ENCODE results near the gene IL20RA. TPM values are rescaled to one million over a fixed set of nuclear protein-coding genes. Genes with fewer than 3 reads are reported as not detected.

Gene IL20RA
- polyA plus RNA-seq, 1 of the 3 experiments (the other 2 are of a cell fraction) = 0.10 TPM

GRCh38 chr6:137005073-137005472, 39.7 kb downstream of the IL20RA start (continued):
- TF ChIP-seq USF1 (IDR thresholded peaks at IDR 0.05; ENCODE audit: borderline replicate concordance, low read depth) = no peak

GRCh38 chr6:137002505-137002904, 42.3 kb downstream of the IL20RA start:
- Histone ChIP-seq H3K9me2 (no peaks in the 10 kb centered on the region), H3K4me1 (ENCODE audit: control insufficient read depth in 1 of 2, insufficient read depth in 2 of 2, low read depth in 1 of 2, low read length in 1 of 2) (peaks cover 0 to 2% of the 10 kb centered on the region in 2 experiments; a peak in 2 of 4 replicates), H3K27me3 (ENCODE audit: insufficient read depth) (no peaks in the 10 kb centered on the region), H3K27ac (ENCODE audit: low read depth in 2 of 2, low read length in 1 of 2) (no peak overlapping the region; a peak in 1 of 4 replicates), H3K36me3 (replicated peaks in 1 of 2; ENCODE audit: control insufficient read depth in 1 of 2, insufficient read depth in 2 of 2, low read length in 1 of 2) (no peaks in the 10 kb centered on the region), H3F3A (replicated peaks; ENCODE audit: insufficient read depth) (no peaks in the 10 kb centered on the region), H3K4me3 (ENCODE audit: low read depth in 2 of 2, low read length in 1 of 2) (no peak overlapping the region), H3K4me2 (no peak overlapping the region), H4K20me1 (ENCODE audit: insufficient read depth) (no peaks in the 10 kb centered on the region), H3K9me3 (no peaks in the 10 kb centered on the region), H2AFZ (ENCODE audit: low read depth) (no peak overlapping the region), H3K9ac (no peak overlapping the region), H3K79me2 (ENCODE audit: insufficient read depth) (no peaks in the 10 kb centered on the region)
- no peak for DNase-seq
- CTCF ChIA-PET = interaction anchor here (2.4 kb wide), 1 partner anchor 74 kb away, joined by 6 read pairs; no protein-coding TSS in a partner anchor
- POLR2A ChIA-PET = no interaction called here
- WGBS (ENCODE audit: low lambda C conversion rate) = 43% methylated on average over 3 of the region's 3 CpGs
- TF ChIP-seq EP300 (IDR thresholded peaks at IDR 0.05; ENCODE audit: borderline replicate concordance in 1 of 2, low read depth in 1 of 2, low read length in 1 of 2) (no peak), GATA2 (CRISPR knock-in tag; IDR thresholded peaks at IDR 0.05) (no peak), TEAD4 (IDR thresholded peaks at IDR 0.05; ENCODE audit: borderline replicate concordance, insufficient read depth) (no peak)
- TF ChIP-seq, protein P1, sequence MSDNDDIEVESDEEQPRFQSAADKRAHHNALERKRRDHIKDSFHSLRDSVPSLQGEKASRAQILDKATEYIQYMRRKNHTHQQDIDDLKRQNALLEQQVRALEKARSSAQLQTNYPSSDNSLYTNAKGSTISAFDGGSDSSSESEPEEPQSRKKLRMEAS (IDR thresholded peaks at IDR 0.05; ENCODE audit: low read depth) = no peak

DNA sequence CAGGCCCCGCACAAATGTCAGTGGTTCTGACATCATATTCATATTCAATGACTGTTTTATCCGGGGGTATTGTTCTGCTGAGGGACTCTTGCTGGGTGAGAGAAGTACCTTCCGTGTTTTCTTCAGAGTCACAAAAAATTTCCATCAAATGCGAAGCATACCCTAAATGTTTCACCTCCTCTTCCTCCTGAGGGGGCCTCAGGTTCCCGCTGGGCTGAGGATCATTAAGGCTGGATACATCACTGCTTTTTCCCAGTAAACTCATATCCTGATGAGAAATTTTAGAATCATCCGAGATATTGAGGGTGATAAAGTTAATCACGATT, 42.8 kb downstream of the IL20RA start:
- Histone ChIP-seq H3F3A (replicated peaks; ENCODE audit: insufficient read depth) (no peaks in the 10 kb centered on the region), H3K27ac (ENCODE audit: low read depth in 2 of 2, low read length in 1 of 2) (no peak overlapping the region; a peak in 1 of 4 replicates), H3K4me2 (no peak overlapping the region), H4K20me1 (ENCODE audit: insufficient read depth) (no peaks in the 10 kb centered on the region), H3K36me3 (replicated peaks in 1 of 2; ENCODE audit: control insufficient read depth in 1 of 2, insufficient read depth in 2 of 2, low read length in 1 of 2) (no peaks in the 10 kb centered on the region), H3K9ac (no peak overlapping the region), H3K4me3 (ENCODE audit: low read depth in 2 of 2, low read length in 1 of 2) (no peak overlapping the region), H3K9me2 (no peaks in the 10 kb centered on the region), H3K9me3 (no peaks in the 10 kb centered on the region), H3K79me2 (ENCODE audit: insufficient read depth) (no peaks in the 10 kb centered on the region), H3K4me1 (ENCODE audit: control insufficient read depth in 1 of 2, insufficient read depth in 2 of 2, low read depth in 1 of 2, low read length in 1 of 2) (peaks cover 0 to 2% of the 10 kb centered on the region in 2 experiments; a peak in 2 of 4 replicates), H2AFZ (ENCODE audit: low read depth) (no peak overlapping the region), H3K27me3 (ENCODE audit: insufficient read depth) (no peaks in the 10 kb centered on the region)
- POLR2A ChIA-PET = no interaction called here
- DNase-seq = no peak
- 63% methylated on average over 7 of the region's 7 CpGs for WGBS (ENCODE audit: low lambda C conversion rate)
- CTCF ChIA-PET = interaction anchor here (1.0 kb wide), 1 partner anchor 12 kb away, joined by 3 read pairs; no protein-coding TSS in a partner anchor
- TF ChIP-seq ZBTB33 (IDR thresholded peaks at IDR 0.05; ENCODE audit: borderline replicate concordance, low read depth) (no peak), CTCF (IDR thresholded peaks at IDR 0.05) (no peak), ELF1 (IDR thresholded peaks at IDR 0.05) (no peak), RXRA (IDR thresholded peaks at IDR 0.05; ENCODE audit: borderline replicate concordance, low read depth) (no peak), NRF1 (IDR thresholded peaks at IDR 0.05; ENCODE audit: low read depth, low read length) (no peak), FOXJ3 (CRISPR knock-in tag; IDR thresholded peaks at IDR 0.05) (no peak), RFX5 (IDR thresholded peaks at IDR 0.05; ENCODE audit: low read length) (no peak)
- TF ChIP-seq, protein P2, sequence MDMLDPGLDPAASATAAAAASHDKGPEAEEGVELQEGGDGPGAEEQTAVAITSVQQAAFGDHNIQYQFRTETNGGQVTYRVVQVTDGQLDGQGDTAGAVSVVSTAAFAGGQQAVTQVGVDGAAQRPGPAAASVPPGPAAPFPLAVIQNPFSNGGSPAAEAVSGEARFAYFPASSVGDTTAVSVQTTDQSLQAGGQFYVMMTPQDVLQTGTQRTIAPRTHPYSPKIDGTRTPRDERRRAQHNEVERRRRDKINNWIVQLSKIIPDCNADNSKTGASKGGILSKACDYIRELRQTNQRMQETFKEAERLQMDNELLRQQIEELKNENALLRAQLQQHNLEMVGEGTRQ (IDR thresholded peaks at IDR 0.05; ENCODE audit: borderline replicate concordance, low read depth, low read length) = no peak
- TF ChIP-seq, protein P3, sequence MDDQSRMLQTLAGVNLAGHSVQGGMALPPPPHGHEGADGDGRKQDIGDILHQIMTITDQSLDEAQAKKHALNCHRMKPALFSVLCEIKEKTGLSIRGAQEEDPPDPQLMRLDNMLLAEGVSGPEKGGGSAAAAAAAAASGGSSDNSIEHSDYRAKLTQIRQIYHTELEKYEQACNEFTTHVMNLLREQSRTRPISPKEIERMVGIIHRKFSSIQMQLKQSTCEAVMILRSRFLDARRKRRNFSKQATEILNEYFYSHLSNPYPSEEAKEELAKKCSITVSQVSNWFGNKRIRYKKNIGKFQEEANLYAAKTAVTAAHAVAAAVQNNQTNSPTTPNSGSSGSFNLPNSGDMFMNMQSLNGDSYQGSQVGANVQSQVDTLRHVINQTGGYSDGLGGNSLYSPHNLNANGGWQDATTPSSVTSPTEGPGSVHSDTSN (IDR thresholded peaks at IDR 0.05) = no peak
- TF ChIP-seq, protein P4, sequence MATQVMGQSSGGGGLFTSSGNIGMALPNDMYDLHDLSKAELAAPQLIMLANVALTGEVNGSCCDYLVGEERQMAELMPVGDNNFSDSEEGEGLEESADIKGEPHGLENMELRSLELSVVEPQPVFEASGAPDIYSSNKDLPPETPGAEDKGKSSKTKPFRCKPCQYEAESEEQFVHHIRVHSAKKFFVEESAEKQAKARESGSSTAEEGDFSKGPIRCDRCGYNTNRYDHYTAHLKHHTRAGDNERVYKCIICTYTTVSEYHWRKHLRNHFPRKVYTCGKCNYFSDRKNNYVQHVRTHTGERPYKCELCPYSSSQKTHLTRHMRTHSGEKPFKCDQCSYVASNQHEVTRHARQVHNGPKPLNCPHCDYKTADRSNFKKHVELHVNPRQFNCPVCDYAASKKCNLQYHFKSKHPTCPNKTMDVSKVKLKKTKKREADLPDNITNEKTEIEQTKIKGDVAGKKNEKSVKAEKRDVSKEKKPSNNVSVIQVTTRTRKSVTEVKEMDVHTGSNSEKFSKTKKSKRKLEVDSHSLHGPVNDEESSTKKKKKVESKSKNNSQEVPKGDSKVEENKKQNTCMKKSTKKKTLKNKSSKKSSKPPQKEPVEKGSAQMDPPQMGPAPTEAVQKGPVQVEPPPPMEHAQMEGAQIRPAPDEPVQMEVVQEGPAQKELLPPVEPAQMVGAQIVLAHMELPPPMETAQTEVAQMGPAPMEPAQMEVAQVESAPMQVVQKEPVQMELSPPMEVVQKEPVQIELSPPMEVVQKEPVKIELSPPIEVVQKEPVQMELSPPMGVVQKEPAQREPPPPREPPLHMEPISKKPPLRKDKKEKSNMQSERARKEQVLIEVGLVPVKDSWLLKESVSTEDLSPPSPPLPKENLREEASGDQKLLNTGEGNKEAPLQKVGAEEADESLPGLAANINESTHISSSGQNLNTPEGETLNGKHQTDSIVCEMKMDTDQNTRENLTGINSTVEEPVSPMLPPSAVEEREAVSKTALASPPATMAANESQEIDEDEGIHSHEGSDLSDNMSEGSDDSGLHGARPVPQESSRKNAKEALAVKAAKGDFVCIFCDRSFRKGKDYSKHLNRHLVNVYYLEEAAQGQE (IDR thresholded peaks at IDR 0.05; ENCODE audit: low read depth, low read length) = no peak

All from SK-N-SH (cell line).